Measurements from ENCODE around the gene OSGIN1.

OSGIN1 gene

GRCh38 chr16:83960521-83961249, 7.6 kb downstream of the OSGIN1 start:
- Histone ChIP-seq H2AK5ac (ENCODE audit: low read length) (no peak overlapping the region), H3K9ac (ENCODE audit: low read length) (no peak overlapping the region), H2AFZ (ENCODE audit: insufficient read depth, low read length, poor library complexity) (no peak overlapping the region), H4K8ac (ENCODE audit: low read depth, low read length) (no peak overlapping the region), H3K4me2 (ENCODE audit: low read length) (no peak overlapping the region), H3K27ac (ENCODE audit: low read depth, low read length) (no peak overlapping the region), H2BK5ac (ENCODE audit: low read depth, low read length, poor library complexity) (no peak overlapping the region), H3K4me3 (ENCODE audit: low read depth, low read length) (no peak overlapping the region), H3K23ac (ENCODE audit: low read length) (no peak overlapping the region), H3K18ac (ENCODE audit: low read length) (no peak overlapping the region), H2BK12ac (ENCODE audit: low read length) (no peak overlapping the region), H3K4me1 (ENCODE audit: control insufficient read depth in 1 of 2, insufficient read depth in 2 of 2, low read length in 2 of 2) (no peaks in the 10 kb centered on the region), H3K27me3 (ENCODE audit: insufficient read depth, low read length) (no peaks in the 10 kb centered on the region), H3K14ac (ENCODE audit: low read length) (no peak overlapping the region), H3K79me1 (ENCODE audit: low read length) (no peaks in the 10 kb centered on the region), H2BK120ac (ENCODE audit: insufficient read depth, low read length, poor library complexity) (no peak overlapping the region), H3K36me3 (ENCODE audit: control insufficient read depth in 1 of 2, insufficient read depth in 2 of 2, low read length in 2 of 2) (no peaks in the 10 kb centered on the region), H3K9me3 (ENCODE audit: insufficient read depth, low read depth, low read length) (no peaks in the 10 kb centered on the region), H4K91ac (ENCODE audit: low read depth, low read length) (no peak overlapping the region), H4K12ac (ENCODE audit: low read depth, low read length) (no peak overlapping the region), H3K4ac (ENCODE audit: low read depth, low read length) (no peak overlapping the region), H3K79me2 (ENCODE audit: control insufficient read depth, insufficient read depth, low read length, poor library complexity) (no peaks in the 10 kb centered on the region)
- WGBS (ENCODE audit: extremely low coverage, insufficient coverage, insufficient read length), result no CpG with 5 or more reads among the region's 29 CpGs
- no peak for DNase-seq

GRCh38 chr16:83961591-83961990, 8.6 kb downstream of the OSGIN1 start:
- WGBS (ENCODE audit: extremely low coverage, insufficient coverage, insufficient read length), result no CpG with 5 or more reads among the region's 5 CpGs
- no peak overlapping the region for H2AK5ac ChIP-seq (ENCODE audit: low read length)
- H2BK5ac ChIP-seq (ENCODE audit: low read depth, low read length, poor library complexity), result no peak overlapping the region

GRCh38 chr16:83963277-83964119, 10.5 kb downstream of the OSGIN1 start:
- no peak overlapping the region for H4K8ac ChIP-seq (ENCODE audit: low read depth, low read length)
- no peaks in the 10 kb centered on the region for H3K79me2 ChIP-seq (ENCODE audit: control insufficient read depth, insufficient read depth, low read length, poor library complexity)
- no peak overlapping the region for H2BK5ac ChIP-seq (ENCODE audit: low read depth, low read length, poor library complexity)
- no peaks in the 10 kb centered on the region for H3K36me3 ChIP-seq (ENCODE audit: control insufficient read depth in 1 of 2, insufficient read depth in 2 of 2, low read length in 2 of 2)
- no peak overlapping the region for H2AFZ ChIP-seq (ENCODE audit: insufficient read depth, low read length, poor library complexity)
- H3K9me3 ChIP-seq (ENCODE audit: insufficient read depth, low read depth, low read length), result no peaks in the 10 kb centered on the region
- no peak overlapping the region for H3K4ac ChIP-seq (ENCODE audit: low read depth, low read length)
- no peak overlapping the region for H2AK5ac ChIP-seq (ENCODE audit: low read length)
- WGBS (ENCODE audit: extremely low coverage, insufficient coverage, insufficient read length), result no CpG with 5 or more reads among the region's 22 CpGs
- no peak overlapping the region for H2BK12ac ChIP-seq (ENCODE audit: low read length)
- no peaks in the 10 kb centered on the region for H3K27me3 ChIP-seq (ENCODE audit: insufficient read depth, low read length)
- H3K18ac ChIP-seq (ENCODE audit: low read length), result no peak overlapping the region
- no peak for DNase-seq
- no peak overlapping the region for H3K4me3 ChIP-seq (ENCODE audit: low read depth, low read length)
- H4K12ac ChIP-seq (ENCODE audit: low read depth, low read length), result no peak overlapping the region
- no peaks in the 10 kb centered on the region for H3K4me1 ChIP-seq (ENCODE audit: control insufficient read depth in 1 of 2, insufficient read depth in 2 of 2, low read length in 2 of 2)
- no peak overlapping the region for H3K14ac ChIP-seq (ENCODE audit: low read length)
- no peak overlapping the region for H3K9ac ChIP-seq (ENCODE audit: low read length)
- no peak overlapping the region for H2BK120ac ChIP-seq (ENCODE audit: insufficient read depth, low read length, poor library complexity)
- no peaks in the 10 kb centered on the region for H3K79me1 ChIP-seq (ENCODE audit: low read length)
- no peak overlapping the region for H3K27ac ChIP-seq (ENCODE audit: low read depth, low read length)
- no peak overlapping the region for H3K23ac ChIP-seq (ENCODE audit: low read length)
- H4K91ac ChIP-seq (ENCODE audit: low read depth, low read length), result no peak overlapping the region
- no peak overlapping the region for H3K4me2 ChIP-seq (ENCODE audit: low read length)

More at GRCh38 chr16:83961591-83961990, 8.6 kb downstream of the OSGIN1 start:
- no peak for DNase-seq
- Histone ChIP-seq H4K91ac (ENCODE audit: low read depth, low read length) (no peak overlapping the region), H3K23ac (ENCODE audit: low read length) (no peak overlapping the region), H3K9ac (ENCODE audit: low read length) (no peak overlapping the region), H3K4me2 (ENCODE audit: low read length) (no peak overlapping the region), H3K79me2 (ENCODE audit: control insufficient read depth, insufficient read depth, low read length, poor library complexity) (no peaks in the 10 kb centered on the region), H3K4me3 (ENCODE audit: low read depth, low read length) (no peak overlapping the region), H2BK120ac (ENCODE audit: insufficient read depth, low read length, poor library complexity) (no peak overlapping the region), H3K27ac (ENCODE audit: low read depth, low read length) (no peak overlapping the region), H3K18ac (ENCODE audit: low read length) (no peak overlapping the region), H3K4me1 (ENCODE audit: control insufficient read depth in 1 of 2, insufficient read depth in 2 of 2, low read length in 2 of 2) (no peaks in the 10 kb centered on the region), H3K9me3 (ENCODE audit: insufficient read depth, low read depth, low read length) (no peaks in the 10 kb centered on the region), H3K14ac (ENCODE audit: low read length) (no peak overlapping the region), H4K8ac (ENCODE audit: low read depth, low read length) (no peak overlapping the region), H2AFZ (ENCODE audit: insufficient read depth, low read length, poor library complexity) (no peak overlapping the region), H3K4ac (ENCODE audit: low read depth, low read length) (no peak overlapping the region), H4K12ac (ENCODE audit: low read depth, low read length) (no peak overlapping the region), H2BK12ac (ENCODE audit: low read length) (no peak overlapping the region), H3K27me3 (ENCODE audit: insufficient read depth, low read length) (no peaks in the 10 kb centered on the region), H3K36me3 (ENCODE audit: control insufficient read depth in 1 of 2, insufficient read depth in 2 of 2, low read length in 2 of 2) (no peaks in the 10 kb centered on the region), H3K79me1 (ENCODE audit: low read length) (no peaks in the 10 kb centered on the region)

GRCh38 chr16:83964684-83965443, 11.8 kb downstream of the OSGIN1 start:
- H3K9ac ChIP-seq (ENCODE audit: low read length), result no peak overlapping the region

More at GRCh38 chr16:83964684-83965443, 11.8 kb downstream of the OSGIN1 start:
- no peak overlapping the region for H3K27ac ChIP-seq (ENCODE audit: low read depth, low read length)
- H2BK5ac ChIP-seq (ENCODE audit: low read depth, low read length, poor library complexity), result no peak overlapping the region
- H3K23ac ChIP-seq (ENCODE audit: low read length), result no peak overlapping the region
- no peak overlapping the region for H3K14ac ChIP-seq (ENCODE audit: low read length)
- H4K8ac ChIP-seq (ENCODE audit: low read depth, low read length), result no peak overlapping the region
- no peaks in the 10 kb centered on the region for H3K79me2 ChIP-seq (ENCODE audit: control insufficient read depth, insufficient read depth, low read length, poor library complexity)
- H3K4me2 ChIP-seq (ENCODE audit: low read length), result no peak overlapping the region
- H2BK12ac ChIP-seq (ENCODE audit: low read length), result no peak overlapping the region
- no peaks in the 10 kb centered on the region for H3K79me1 ChIP-seq (ENCODE audit: low read length)
- H3K9me3 ChIP-seq (ENCODE audit: insufficient read depth, low read depth, low read length), result no peaks in the 10 kb centered on the region
- no peak overlapping the region for H2AK5ac ChIP-seq (ENCODE audit: low read length)
- H3K4me3 ChIP-seq (ENCODE audit: low read depth, low read length), result no peak overlapping the region
- DNase-seq, result no peak
- H3K4me1 ChIP-seq (ENCODE audit: control insufficient read depth in 1 of 2, insufficient read depth in 2 of 2, low read length in 2 of 2), result no peaks in the 10 kb centered on the region
- H3K36me3 ChIP-seq (ENCODE audit: control insufficient read depth in 1 of 2, insufficient read depth in 2 of 2, low read length in 2 of 2), result no peaks in the 10 kb centered on the region
- no peak overlapping the region for H3K18ac ChIP-seq (ENCODE audit: low read length)
- peaks cover 11% of the 10 kb centered on the region for H3K27me3 ChIP-seq (ENCODE audit: insufficient read depth, low read length)
- no CpG with 5 or more reads among the region's 26 CpGs for WGBS (ENCODE audit: extremely low coverage, insufficient coverage, insufficient read length)
- no peak overlapping the region for H2AFZ ChIP-seq (ENCODE audit: insufficient read depth, low read length, poor library complexity)
- H3K4ac ChIP-seq (ENCODE audit: low read depth, low read length), result no peak overlapping the region
- no peak overlapping the region for H4K12ac ChIP-seq (ENCODE audit: low read depth, low read length)
- H4K91ac ChIP-seq (ENCODE audit: low read depth, low read length), result no peak overlapping the region
- no peak overlapping the region for H2BK120ac ChIP-seq (ENCODE audit: insufficient read depth, low read length, poor library complexity)

Measured in trophoblast cell (in vitro differentiated cells and primary cell).